PC-3 (cell line): Measurements from ENCODE around the gene ARF1.

Source experiments
- CTCF ChIP-seq: fragments of 300-600 bp; sonication (generic); conservative IDR thresholded peaks from 2 replicates; pipeline ENCODE4 v1.5.1; 2017; ENCODE audit warnings: antibody characterized with exemption, low read depth, mild to moderate bottlenecking, low read length
- EZH2 ChIP-seq: fragments of 300-600 bp; sonication (generic); IDR thresholded peaks from one replicate; pipeline ENCODE4 v1.6.1; 2017; ENCODE audit warnings: antibody characterized with exemption, mild to moderate bottlenecking, low read length; ENCODE audit not compliant: unreplicated experiment

GRCh38 chr1:228074954-228075730 lies 7.4 kb upstream of the ARF1 start:
- TF ChIP-seq CTCF (no peak), EZH2 (no peak)
